Vagina (tissue), 2 donors: ENCODE results near the gene UBA7.

ENCODE experiments used
- POLR2A ChIP-seq, 2 donors: fragments of 450-650 bp; IDR thresholded peaks; one replicate each; pipeline ENCODE4 v1.6.1; 2017; ENCODE audit warnings: antibody characterized with exemption in 2 of 2, mild to moderate bottlenecking in 2 of 2, moderate library complexity in 2 of 2
- POLR2AphosphoS5 ChIP-seq, 2 donors: sonication (generic); formaldehyde crosslinking; IDR thresholded peaks; one replicate each; pipeline ENCODE4 v1.9.0; 2017; ENCODE audit warnings: antibody characterized with exemption in 2 of 2, mild to moderate bottlenecking in 2 of 2, low read depth in 1 of 2; ENCODE audit not compliant: insufficient read depth in 1 of 2
- TF ChIP-seq, protein P1 (sequence below), 3 experiments: fragments of 450-650 bp in 2 of 3; fragments of 200-600 bp in 1 of 3; sonication (generic) in 1 of 3; IDR thresholded peaks; one replicate each; pipeline ENCODE4 v1.5.1; 2017 to 2019; ENCODE audit warnings: antibody characterized with exemption in 3 of 3, mild to moderate bottlenecking in 2 of 3, moderate library complexity in 2 of 3

DNA sequence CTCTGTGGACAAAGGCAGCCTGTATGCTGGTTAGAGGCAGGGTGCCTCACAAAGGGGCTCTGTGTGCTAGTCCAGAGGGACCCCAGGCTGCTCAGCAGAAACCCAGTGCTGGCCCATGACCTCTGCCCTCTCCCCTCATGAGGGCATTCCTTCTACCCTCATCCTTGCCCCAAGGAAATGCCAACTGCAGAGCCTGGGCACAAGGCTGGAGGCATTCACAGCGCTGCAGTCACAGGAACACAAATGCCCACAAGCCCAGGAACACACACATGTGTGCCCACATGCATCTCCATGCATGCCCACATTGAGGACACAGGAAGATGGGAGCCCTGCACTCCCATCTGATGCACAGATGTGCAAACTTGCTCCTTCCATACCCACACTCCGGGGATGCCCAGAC is 6.9 kb downstream of the UBA7 start:
- TF ChIP-seq, protein P1, sequence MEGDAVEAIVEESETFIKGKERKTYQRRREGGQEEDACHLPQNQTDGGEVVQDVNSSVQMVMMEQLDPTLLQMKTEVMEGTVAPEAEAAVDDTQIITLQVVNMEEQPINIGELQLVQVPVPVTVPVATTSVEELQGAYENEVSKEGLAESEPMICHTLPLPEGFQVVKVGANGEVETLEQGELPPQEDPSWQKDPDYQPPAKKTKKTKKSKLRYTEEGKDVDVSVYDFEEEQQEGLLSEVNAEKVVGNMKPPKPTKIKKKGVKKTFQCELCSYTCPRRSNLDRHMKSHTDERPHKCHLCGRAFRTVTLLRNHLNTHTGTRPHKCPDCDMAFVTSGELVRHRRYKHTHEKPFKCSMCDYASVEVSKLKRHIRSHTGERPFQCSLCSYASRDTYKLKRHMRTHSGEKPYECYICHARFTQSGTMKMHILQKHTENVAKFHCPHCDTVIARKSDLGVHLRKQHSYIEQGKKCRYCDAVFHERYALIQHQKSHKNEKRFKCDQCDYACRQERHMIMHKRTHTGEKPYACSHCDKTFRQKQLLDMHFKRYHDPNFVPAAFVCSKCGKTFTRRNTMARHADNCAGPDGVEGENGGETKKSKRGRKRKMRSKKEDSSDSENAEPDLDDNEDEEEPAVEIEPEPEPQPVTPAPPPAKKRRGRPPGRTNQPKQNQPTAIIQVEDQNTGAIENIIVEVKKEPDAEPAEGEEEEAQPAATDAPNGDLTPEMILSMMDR (IDR thresholded peaks at IDR 0.05) = no peak
- TF ChIP-seq POLR2A (IDR thresholded peaks at IDR 0.05) (no peak), POLR2AphosphoS5 (IDR thresholded peaks at IDR 0.05; ENCODE audit: insufficient read depth in 1 of 2, low read depth in 1 of 2) (no peak)
